SK-N-SH (cell line): ENCODE results near the gene BORCS5. TPM values are rescaled to one million over a fixed set of nuclear protein-coding genes. Genes with fewer than 3 reads are reported as not detected.

Experiments used
- CTCF ChIA-PET: fragments of 300-600, 350-600 bp; formaldehyde crosslinking; extraction: SDS; loops from one replicate; lab custom pipeline; 2021; lab: Yijun Ruan, JAX
- POLR2A ChIA-PET: fragments of 350-600 bp; sonication (Branson Sonifier 250); formaldehyde crosslinking; extraction: SDS; loops from one replicate; lab custom pipeline; 2020; ENCODE audit warnings: antibody characterized with exemption, inconsistent platforms; lab: Yijun Ruan, JAX
- DNase-seq: peaks from one replicate; pipeline ENCODE4 v3.0.0; 2012
- H2AFZ ChIP-seq: fragments of 200-600 bp; sonication (generic); 2 replicates; pipeline ENCODE4 v1.8.1; 2016; ENCODE audit warnings: antibody characterized with exemption, mild to moderate bottlenecking, low read depth
- H3F3A ChIP-seq: fragments of 200-600 bp; sonication (generic); replicated peaks from 2 replicates; pipeline ENCODE3; 2016; ENCODE audit warnings: antibody characterized with exemption, mild to moderate bottlenecking; ENCODE audit not compliant: insufficient read depth
- H3K27ac ChIP-seq, 2 experiments: fragments of 200-500 bp in 1 of 2; fragments of 200-600 bp in 1 of 2; sonication (Bioruptor generic) in 1 of 2; sonication (generic), shearing (Covaris generic) in 1 of 2; 2 replicates each; pipeline versions ENCODE4 v1.5.1 to v1.6.1; 2014 to 2016; ENCODE audit warnings: low read depth in 2 of 2, inconsistent platforms in 1 of 2, low read length in 1 of 2, mild to moderate bottlenecking in 1 of 2, mixed read lengths in 1 of 2
- H3K27me3 ChIP-seq: fragments of 200-600 bp; sonication (generic), shearing (Covaris generic); 2 replicates; pipeline ENCODE4 v1.6.1; 2016; ENCODE audit warnings: mixed run types; ENCODE audit not compliant: insufficient read depth
- H3K36me3 ChIP-seq, 2 experiments: fragments of 200-500 bp in 1 of 2; fragments of 200-600 bp in 1 of 2; sonication (Bioruptor generic) in 1 of 2; sonication (generic) in 1 of 2; replicated peaks in 1 of 2; 2 replicates each; pipeline versions ENCODE3 to v1.5.1; 2014 to 2016; ENCODE audit warnings: low read length in 1 of 2, mild to moderate bottlenecking in 1 of 2; ENCODE audit not compliant: insufficient read depth in 2 of 2, control insufficient read depth in 1 of 2
- H3K4me1 ChIP-seq, 2 experiments: fragments of 200-500 bp in 1 of 2; fragments of 200-600 bp in 1 of 2; sonication (Bioruptor generic) in 1 of 2; sonication (generic), shearing (Covaris generic) in 1 of 2; 2 replicates each; pipeline versions ENCODE4 v1.5.1 to v1.6.1; 2014 to 2016; ENCODE audit warnings: low read depth in 1 of 2, low read length in 1 of 2, mixed run types in 1 of 2; ENCODE audit not compliant: insufficient read depth in 2 of 2, control insufficient read depth in 1 of 2
- H3K4me2 ChIP-seq: fragments of 200-600 bp; sonication (generic), shearing (Covaris generic); 2 replicates; pipeline ENCODE4 v1.6.1; 2017; ENCODE audit warnings: mixed run types
- H3K4me3 ChIP-seq, 2 experiments: fragments of 200-500 bp in 1 of 2; fragments of 200-600 bp in 1 of 2; sonication (Bioruptor generic) in 1 of 2; sonication (generic), shearing (Covaris generic) in 1 of 2; 2 replicates each; pipeline versions ENCODE4 v1.5.1 to v1.8.1; 2014 to 2016; ENCODE audit warnings: low read depth in 2 of 2, inconsistent platforms in 1 of 2, low read length in 1 of 2, mild to moderate bottlenecking in 1 of 2, mixed read lengths in 1 of 2, moderate library complexity in 1 of 2
- H3K79me2 ChIP-seq: fragments of 200-600 bp; sonication (generic); 2 replicates; pipeline ENCODE4 v1.8.1; 2017; ENCODE audit warnings: mild to moderate bottlenecking; ENCODE audit not compliant: insufficient read depth
- H3K9ac ChIP-seq: fragments of 200-600 bp; sonication (generic); 2 replicates; pipeline ENCODE4 v1.6.1; 2017; ENCODE audit warnings: mixed run types
- H3K9me2 ChIP-seq: fragments of 200-600 bp; sonication (generic); 2 replicates; pipeline ENCODE4 v1.6.1; 2017; ENCODE audit warnings: mixed run types
- H3K9me3 ChIP-seq: fragments of 200-600 bp; sonication (generic); 2 replicates; pipeline ENCODE4 v1.6.1; 2017; ENCODE audit warnings: mixed run types, mild to moderate bottlenecking, moderate library complexity
- H4K20me1 ChIP-seq: fragments of 200-600 bp; sonication (generic); 2 replicates; pipeline ENCODE4 v1.6.1; 2017; ENCODE audit warnings: mild to moderate bottlenecking, mixed run types; ENCODE audit not compliant: insufficient read depth
- CHD2 ChIP-seq: fragments of 150-350 bp; IDR thresholded peaks from 2 replicates; pipeline ENCODE4 v1.6.1; 2018; ENCODE audit warnings: low read length; ENCODE audit not compliant: partially characterized antibody
- CTCF ChIP-seq: fragments of 200-600 bp; sonication (generic); IDR thresholded peaks from 2 replicates; pipeline ENCODE4 v1.6.1; 2017; ENCODE audit warnings: antibody characterized with exemption, mild to moderate bottlenecking, moderate library complexity
- ELF1 ChIP-seq: IDR thresholded peaks from 2 replicates; pipeline ENCODE4 v1.4.0; 2012
- EZH2phosphoT487 ChIP-seq: fragments of 200-600 bp; sonication (generic); IDR thresholded peaks from 2 replicates; pipeline ENCODE4 v1.6.1; 2017; ENCODE audit warnings: low read depth, mixed run types, mild to moderate bottlenecking, antibody characterized with exemption, moderate library complexity, borderline replicate concordance
- FOXM1 ChIP-seq: IDR thresholded peaks from 2 replicates; pipeline ENCODE4 v1.4.0; 2012; ENCODE audit warnings: low read depth, mild to moderate bottlenecking
- GATA2 ChIP-seq: sonication (generic); formaldehyde crosslinking; IDR thresholded peaks from 2 replicates; pipeline ENCODE4 v1.5.0; 2020; ENCODE audit warnings: mild to moderate bottlenecking, missing genetic modification reagents
- JUND ChIP-seq: IDR thresholded peaks from 2 replicates; pipeline ENCODE4 v1.4.0; 2012
- RAD21 ChIP-seq: IDR thresholded peaks from 2 replicates; pipeline ENCODE4 v1.6.1; 2012; ENCODE audit warnings: mild to moderate bottlenecking, low read length
- RFX5 ChIP-seq: IDR thresholded peaks from 2 replicates; pipeline ENCODE4 v1.6.1; 2012; ENCODE audit warnings: mild to moderate bottlenecking, improper control_type of control experiment, low read length
- RXRA ChIP-seq: IDR thresholded peaks from 2 replicates; pipeline ENCODE4 v1.4.0; 2012; ENCODE audit warnings: low read depth, mild to moderate bottlenecking, borderline replicate concordance
- SIN3A ChIP-seq: IDR thresholded peaks from 2 replicates; pipeline ENCODE4 v1.6.1; 2012; ENCODE audit warnings: low read depth, mild to moderate bottlenecking, low read length, moderate library complexity, borderline replicate concordance
- SMC3 ChIP-seq: IDR thresholded peaks from 2 replicates; pipeline ENCODE4 v1.6.1; 2012; ENCODE audit warnings: low read depth, low read length, improper control_type of control experiment
- TAF1 ChIP-seq: IDR thresholded peaks from 2 replicates; pipeline ENCODE4 v1.6.1; 2012; ENCODE audit warnings: low read depth, mild to moderate bottlenecking, low read length, moderate library complexity, borderline replicate concordance
- TCF12 ChIP-seq: IDR thresholded peaks from 2 replicates; pipeline ENCODE4 v1.4.0; 2012
- YY1 ChIP-seq: IDR thresholded peaks from 2 replicates; pipeline ENCODE4 v1.4.0; 2012; ENCODE audit warnings: low read depth, mild to moderate bottlenecking
- WGBS: methylation state at CpG from one replicate; pipeline ENCODE4 v1.1.6; 2017; ENCODE audit warnings: low lambda C conversion rate; 5-methylcytosine and 5-hydroxymethylcytosine counted together
- polyA plus RNA-seq, 3 experiments: library from polyadenylated mRNA; depleted of rRNA; stranded (reverse); fragments of >200 nt; gene quantifications; 2 replicates each; pipeline ENCODE4 v1.2.3, GENCODE V29; 2012

Gene BORCS5
- polyA plus RNA-seq, 1 of the 3 experiments (the other 2 are of a cell fraction): 16.3 TPM

GRCh38 chr12:12452326-12452902, 95.5 kb downstream of the BORCS5 start:
- no peaks in the 10 kb centered on the region for H3K79me2 ChIP-seq
- H3K9ac ChIP-seq: no peak overlapping the region
- H3K36me3 ChIP-seq: no peaks in the 10 kb centered on the region
- H2AFZ ChIP-seq: no peak overlapping the region
- no peak overlapping the region for H3K27ac ChIP-seq
- no peak overlapping the region for H3K4me3 ChIP-seq
- no peaks in the 10 kb centered on the region for H4K20me1 ChIP-seq
- no peaks in the 10 kb centered on the region for H3F3A ChIP-seq
- H3K27me3 ChIP-seq: no peaks in the 10 kb centered on the region
- H3K9me2 ChIP-seq: no peaks in the 10 kb centered on the region
- 97% methylated on average over 21 of the region's 21 CpGs for WGBS
- no peaks in the 10 kb centered on the region for H3K9me3 ChIP-seq
- POLR2A ChIA-PET: no interaction called here
- no peak overlapping the region for H3K4me2 ChIP-seq
- no peak for DNase-seq
- peaks cover 0 to 3% of the 10 kb centered on the region in 2 experiments; a peak in 2 of 4 replicates for H3K4me1 ChIP-seq
- no peak for TF ChIP-seq SMC3
- no peak for TF ChIP-seq YY1
- TF ChIP-seq CTCF: no peak
- no peak for TF ChIP-seq FOXM1
- no peak for TF ChIP-seq EZH2phosphoT487
- no peak for TF ChIP-seq RAD21
- TF ChIP-seq TAF1: no peak
- no peak for TF ChIP-seq SIN3A
- no peak for TF ChIP-seq JUND
- CTCF ChIA-PET: interaction anchor here (1.6 kb wide), 1 partner anchor 14 kb away, joined by 3 read pairs; no protein-coding TSS in a partner anchor

DNA sequence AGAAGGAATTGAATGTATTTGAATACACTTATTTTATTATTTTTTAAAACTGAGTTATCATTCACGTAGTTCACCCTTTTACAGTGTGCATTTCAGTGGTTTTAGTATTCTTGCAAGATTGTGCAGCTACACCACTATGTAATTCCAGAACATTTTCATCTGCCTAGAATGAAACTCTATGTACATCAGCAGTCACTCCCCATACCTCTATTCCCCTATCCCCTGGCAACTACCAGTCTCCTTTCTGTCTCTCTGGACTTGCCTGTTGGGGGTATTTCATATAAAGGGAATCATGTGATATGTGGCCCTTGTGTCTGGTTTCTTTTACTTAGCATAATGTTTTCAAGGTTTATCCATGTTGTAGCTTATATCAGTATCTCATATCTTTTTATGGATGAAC, 96.8 kb downstream of the BORCS5 start:
- ChIA-PET CTCF (interaction anchor here (1.6 kb wide), 1 partner anchor 15 kb away, joined by 3 read pairs; no protein-coding TSS in a partner anchor), POLR2A (no interaction called here)
- Histone ChIP-seq H3K9ac (no peak overlapping the region), H3K79me2 (no peaks in the 10 kb centered on the region), H3F3A (no peaks in the 10 kb centered on the region), H3K4me3 (no peak overlapping the region), H3K27ac (no peak overlapping the region; a peak in 1 of 4 replicates), H3K27me3 (no peaks in the 10 kb centered on the region), H3K4me2 (no peak overlapping the region), H3K9me2 (no peaks in the 10 kb centered on the region), H3K9me3 (no peaks in the 10 kb centered on the region), H3K36me3 (no peaks in the 10 kb centered on the region)
- WGBS: 96% methylated on average over 1 of the region's 1 CpG
- no peak for TF ChIP-seq FOXM1
- TF ChIP-seq ELF1: no peak
- TF ChIP-seq TCF12: no peak
- TF ChIP-seq GATA2 (CRISPR knock-in tag): no peak
- no peak for TF ChIP-seq CHD2
- TF ChIP-seq RXRA: no peak
- TF ChIP-seq RFX5: no peak
- no peak for TF ChIP-seq SMC3
- TF ChIP-seq, all 33 proteins: peak for 0
- Histone ChIP-seq H2AFZ (no peak overlapping the region), H4K20me1 (no peaks in the 10 kb centered on the region), H3K4me1 (peaks cover 2 to 3% of the 10 kb centered on the region in 2 experiments; a peak in 2 of 4 replicates)
- no peak for DNase-seq
